Midbrain (tissue), 1 donor: ENCODE results near the gene CHMP2A.
"Not testable (repeated sequence)": the region's sequence is repeated elsewhere in the genome, so short reads cannot be mapped to it uniquely, and the experiment has no call there.

Experiments
- DNase-seq: peaks from one replicate; lab custom pipeline; 2025; lab: John Stamatoyannopoulos, UW

Gene CHMP2A

GRCh38 chr19:58554494-58555368, at the start of gene CHMP2A:
Gene CHMP2A (minus strand): TSS chr19:58555105. CDS start chr19:58554212, 893 bp downstream.
- DNase-seq = no peak

- DNase-seq = no peak
Observed at GRCh38 chr19:58586133-58586765, 31.3 kb upstream of the CHMP2A start.

GRCh38 chr19:58585442-58586132, 30.7 kb upstream of the CHMP2A start:
- DNase-seq = no peak

DNA sequence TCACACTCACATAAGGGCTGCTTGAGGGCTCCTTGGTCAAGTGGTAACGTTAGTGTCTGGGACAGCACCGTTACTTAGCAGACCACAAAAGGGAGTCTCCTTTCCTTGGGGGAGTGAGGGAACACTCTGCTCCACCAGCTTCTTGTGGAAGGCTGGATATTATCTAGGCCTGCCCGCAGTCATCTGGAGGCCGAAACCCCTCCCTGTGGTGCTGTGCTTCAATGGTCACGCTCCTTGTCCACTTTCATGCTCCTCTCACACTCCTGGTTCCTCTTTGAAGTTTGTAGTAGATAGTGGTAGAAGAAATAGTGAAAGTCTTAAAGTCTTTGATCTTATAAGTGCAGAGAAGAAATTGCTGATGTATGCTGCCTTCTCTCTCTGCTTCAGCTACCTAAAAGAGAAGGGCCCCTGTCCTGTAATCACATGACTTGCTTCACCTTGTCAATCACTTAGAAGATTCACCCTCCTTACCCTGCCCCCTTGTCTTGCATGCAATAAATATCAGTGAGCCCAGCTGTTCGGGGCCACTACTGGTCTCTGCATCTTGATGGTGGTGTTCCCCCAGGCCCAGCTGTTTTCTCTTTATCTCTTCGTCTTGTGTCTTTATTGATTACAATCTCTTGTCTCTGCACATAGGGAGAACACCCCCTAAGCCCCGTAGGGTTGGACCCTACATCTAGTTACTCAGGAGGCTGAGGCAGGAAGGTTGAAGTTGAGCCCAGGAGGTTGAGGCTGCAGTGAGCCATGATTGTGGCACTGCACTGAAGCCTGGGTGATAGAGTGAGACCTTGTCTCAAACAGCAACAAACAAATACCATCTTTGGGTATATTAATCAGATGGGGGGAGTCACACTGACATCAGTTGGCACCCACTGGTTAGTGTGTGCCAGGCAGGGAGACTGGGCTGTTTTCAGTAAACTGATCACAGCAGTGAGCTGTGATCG, 29.9 kb upstream of the CHMP2A start:
- DNase-seq = no peak

- no peak for DNase-seq
Observed at GRCh38 chr19:58582985-58583384, 28.1 kb upstream of the CHMP2A start.

GRCh38 chr19:58581227-58582141, 26.6 kb upstream of the CHMP2A start:
- no peak for DNase-seq

DNA sequence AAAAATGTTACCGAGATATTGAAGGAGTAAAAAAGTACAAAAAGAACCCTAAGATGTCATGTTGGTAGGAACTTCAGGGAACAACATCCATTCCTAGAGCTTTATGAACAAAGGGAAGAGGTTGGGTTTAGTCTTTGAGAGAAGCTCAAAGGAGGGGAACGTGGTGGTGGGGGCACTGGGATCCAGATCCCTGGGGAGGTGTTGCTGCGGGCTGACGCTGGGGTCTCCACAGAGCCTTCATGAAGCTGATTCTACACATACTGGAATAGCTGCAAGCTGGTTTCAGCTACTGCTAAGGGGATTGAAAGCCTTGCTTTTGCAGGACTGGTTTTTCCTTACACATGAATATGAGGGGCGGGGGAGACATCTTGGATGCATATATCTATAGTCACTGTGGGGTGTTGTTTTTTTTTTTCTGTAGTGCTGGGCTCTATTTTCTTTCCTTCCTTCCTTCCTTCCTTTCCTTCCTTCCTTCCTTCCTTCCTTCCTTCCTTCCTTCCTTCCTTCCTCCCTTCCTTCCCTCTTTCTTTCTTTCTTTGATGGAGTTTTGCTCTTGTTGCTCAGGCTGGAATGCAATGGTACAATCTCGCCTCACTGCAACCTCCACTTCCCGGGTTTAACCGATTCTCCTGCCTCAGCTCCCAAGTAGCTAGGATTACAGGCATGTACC, 24.7 kb upstream of the CHMP2A start:
- DNase-seq = no peak

GRCh38 chr19:58578012-58578925, 23.4 kb upstream of the CHMP2A start:
- DNase-seq = no peak

DNA sequence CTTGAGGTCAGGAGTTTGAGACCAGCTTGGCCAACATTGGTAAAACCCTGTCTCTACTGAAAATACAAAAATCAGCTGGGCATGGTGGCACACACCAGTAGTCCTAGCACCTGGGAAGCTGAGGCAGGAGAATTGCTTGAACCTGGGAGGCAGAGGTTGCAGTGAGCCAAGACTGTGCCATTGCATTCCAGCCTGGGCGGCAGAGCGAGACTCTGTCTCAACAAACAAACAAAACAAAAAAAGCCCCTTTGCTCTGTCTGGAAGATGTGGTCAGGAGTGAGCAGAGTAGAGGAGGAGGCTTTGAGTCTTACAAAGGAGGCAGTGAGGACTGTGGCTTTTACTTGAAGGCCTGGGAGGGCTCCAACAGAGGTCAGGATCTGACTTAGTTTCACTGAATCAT, 22.7 kb upstream of the CHMP2A start:
- not testable (repeated sequence) for DNase-seq

- DNase-seq = no peak
Observed at GRCh38 chr19:58575183-58576041, 20.5 kb upstream of the CHMP2A start.

- DNase-seq = no peak
Observed at GRCh38 chr19:58573658-58574164, 18.8 kb upstream of the CHMP2A start.

DNA sequence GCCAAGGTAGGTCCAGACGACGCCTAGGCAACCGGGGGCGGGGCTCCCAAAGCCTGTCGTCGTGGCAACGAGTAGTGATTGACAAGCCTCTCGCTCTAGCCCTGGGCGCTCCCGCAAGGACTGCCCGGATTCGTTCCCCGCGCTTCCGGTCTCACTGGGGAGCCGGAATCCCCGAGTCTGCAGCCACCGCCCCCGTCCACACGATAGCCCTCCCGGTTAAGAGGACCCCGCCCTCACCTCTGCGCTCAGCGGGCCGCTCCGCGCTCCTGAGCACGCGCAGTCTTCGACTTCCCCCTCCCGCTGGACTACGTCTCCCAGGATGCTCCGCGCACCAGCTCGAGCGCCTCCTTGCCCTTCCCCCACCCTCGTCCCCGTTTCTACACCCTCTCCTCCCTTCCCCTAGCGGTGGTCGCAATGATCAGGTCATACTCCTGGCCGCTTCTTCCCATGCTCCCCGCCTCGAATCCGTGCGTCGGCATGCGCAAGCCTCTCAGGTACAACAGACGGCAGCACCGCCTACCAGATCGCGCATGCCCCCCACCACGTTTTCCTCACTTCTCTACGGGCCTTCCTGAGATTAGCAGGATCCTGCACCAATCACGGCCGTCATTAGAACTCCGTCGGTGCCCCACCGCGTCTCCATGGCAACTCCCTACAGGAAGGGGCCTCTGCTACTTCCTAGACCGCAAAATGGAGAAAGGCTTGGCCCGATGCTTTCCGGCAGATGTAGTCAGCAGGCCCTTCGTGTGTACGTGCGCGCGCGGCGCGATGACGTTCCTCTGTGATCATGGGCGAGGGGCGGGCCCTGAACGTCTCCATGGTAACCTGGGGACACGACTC, 18.1 kb upstream of the CHMP2A start, which contains the start of gene MZF1:
Gene MZF1, minus strand, starts transcription at position 518 of the 840 bp plus-strand sequence. CDS start 1,946 bp downstream, outside the sequence.
- no peak for DNase-seq

- no peak for DNase-seq
Observed at GRCh38 chr19:58572026-58572817, 17.3 kb upstream of the CHMP2A start.

DNA sequence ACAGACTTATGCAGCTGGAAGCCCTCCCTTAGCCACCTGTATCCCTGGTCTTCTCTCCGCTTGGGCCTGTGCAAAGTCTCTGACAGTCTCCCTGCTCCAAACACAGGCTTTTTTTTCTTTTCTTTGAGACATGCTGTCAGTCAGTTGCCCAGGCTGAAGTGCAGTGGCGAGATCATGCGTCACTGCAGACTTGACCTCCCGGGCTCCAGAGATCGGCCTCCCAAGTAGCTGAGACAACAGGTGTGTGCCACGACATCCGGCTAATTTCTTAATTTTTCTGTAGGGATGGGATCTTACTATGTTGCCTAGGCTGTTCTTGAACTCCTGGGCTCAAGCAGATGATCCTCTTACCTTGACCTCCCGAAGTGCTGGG, 16.7 kb upstream of the CHMP2A start:
- no peak for DNase-seq

DNA sequence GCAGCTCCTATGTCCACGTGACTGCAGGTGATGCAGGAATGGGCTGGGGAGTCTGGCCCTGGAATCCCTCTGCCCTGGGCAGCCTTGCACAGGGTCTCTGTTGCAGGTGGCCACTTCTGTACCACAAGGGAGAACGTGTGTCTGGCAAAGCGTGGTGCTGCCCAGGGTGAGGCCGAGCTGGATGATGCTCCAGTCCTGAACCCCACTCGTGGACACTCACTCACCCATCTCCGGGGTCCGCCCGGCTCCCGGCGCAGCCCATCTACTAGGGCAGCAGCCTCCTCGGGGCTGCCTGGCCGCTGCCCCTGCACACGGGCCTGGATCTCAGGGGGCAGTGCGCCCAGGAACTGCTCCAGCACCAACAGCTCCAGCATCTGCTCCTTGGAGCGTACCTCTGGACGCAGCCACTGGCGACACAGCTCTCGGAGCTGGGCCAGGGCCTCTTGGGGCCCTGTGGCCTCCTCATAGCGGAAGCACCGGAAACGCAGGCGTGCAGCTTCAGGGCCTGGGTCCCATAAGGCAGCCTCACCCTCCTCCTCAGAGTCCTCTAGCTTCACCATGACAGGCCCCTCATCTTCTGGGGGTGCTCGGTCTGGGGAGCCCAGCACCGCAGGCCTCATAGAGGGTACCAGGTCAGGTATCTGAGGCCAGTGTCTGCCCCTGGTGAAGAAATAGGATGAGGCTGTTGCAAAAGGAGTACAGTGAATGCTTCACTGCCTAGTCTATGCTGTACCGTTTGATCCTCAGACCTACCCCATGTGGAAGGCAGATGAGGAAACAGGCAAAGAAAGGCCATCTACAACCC, 16.1 kb upstream of the CHMP2A start:
- no peak for DNase-seq
